Measurements from ENCODE around the gene ARHGAP6. TPM values are rescaled to one million over a fixed set of nuclear protein-coding genes. Genes with fewer than 3 reads are reported as not detected.

The ARHGAP6 gene
- 1.9 TPM for total RNA-seq (2013)
- polyA plus RNA-seq (1 to 10 TPM in 1 of 3 donors, under 1 TPM in 2; 0.31 to 1.1 (median 0.40) TPM), polyA minus RNA-seq (0.69 and 1.4 TPM in 2 replicates), total RNA-seq (0.17 to 4.6 (median 1.7) reads per million in 11 experiments)

- Histone ChIP-seq H3K4me2 (replicated peaks; ENCODE audit: extremely low read depth, low read length, poor library complexity, severe bottlenecking) (no peak within 1 kb of the TSS), H3K27me3 (ENCODE audit: control insufficient read depth in 2 of 2, insufficient read depth in 2 of 2, low read length in 2 of 2) (peaks cover 10 to 51% of the 10 kb centered on the region in 2 donors), H3K4me3 (replicated peaks in 1 of 3; ENCODE audit: low read depth in 2 of 3, low read length in 3 of 3) (no peak within 1 kb of the TSS), H3K27ac (ENCODE audit: low read depth in 1 of 2, low read length in 2 of 2) (no peak within 1 kb of the TSS), H3K9ac (ENCODE audit: insufficient read depth, low read length, poor library complexity, severe bottlenecking) (no peak within 1 kb of the TSS), H4K20me1 (ENCODE audit: insufficient read depth, low read length) (no peaks in the 10 kb centered on the region), H3K9me3 (replicated peaks in 1 of 2; ENCODE audit: control insufficient read depth in 1 of 2, insufficient read depth in 1 of 2, low read length in 2 of 2) (peaks cover 0 to 9% of the 10 kb centered on the region in 2 donors), H3K4me1 (ENCODE audit: control insufficient read depth in 1 of 2, insufficient read depth in 2 of 2, low read length in 2 of 2) (no peaks in the 10 kb centered on the region), H3K79me2 (ENCODE audit: insufficient read depth, low read length) (no peaks in the 10 kb centered on the region), H3K36me3 (replicated peaks in 1 of 2; ENCODE audit: control insufficient read depth in 1 of 2, insufficient read depth in 2 of 2, low read length in 2 of 2) (no peaks in the 10 kb centered on the region), H2AFZ (ENCODE audit: insufficient read depth, low read depth, low read length, poor library complexity, severe bottlenecking) (no peak within 1 kb of the TSS)
- Mint-ChIP-seq H3K36me3 (no peaks in the 10 kb centered on the region), H3K9me3 (peaks cover 0 to 20% (median 10%) of the 10 kb centered on the region in 7 donors), H3K4me3 (peak within 1 kb of the TSS in 1 of 2 donors; percentile 68), H3K27ac (no peak within 1 kb of the TSS), H3K27me3 (ENCODE audit: low read depth in 3 of 3) (peaks cover 37 to 56% (median 37%) of the 10 kb centered on the region in 3 donors), H3K4me1 (no peaks in the 10 kb centered on the region)
- TF ChIP-seq CTCF (IDR thresholded peaks at IDR 0.05) = no peak
- 1% methylated on average over 43 of the region's 74 CpGs for WGBS (ENCODE audit: insufficient coverage)
- no peak for DNase-seq
- intact Hi-C loops (cut with micrococcal nuclease) = no loop called here
These were observed at the start of gene ARHGAP6 for GRCh38 chrX:11665168-11666111. ARHGAP6 (minus strand) TSS chrX:11665920; CDS start chrX:11664828, 1,092 bp downstream.

GRCh38 chrX:11704725-11705495 is 39.2 kb upstream of the ARHGAP6 start:
- no peak for DNase-seq
- H2AFZ ChIP-seq (ENCODE audit: insufficient read depth, low read depth, low read length, poor library complexity, severe bottlenecking) = no peak overlapping the region
- H3K4me2 ChIP-seq (replicated peaks; ENCODE audit: extremely low read depth, low read length, poor library complexity, severe bottlenecking) = no peak overlapping the region
- no peak for TF ChIP-seq CTCF (IDR thresholded peaks at IDR 0.05)
- Mint-ChIP-seq H3K4me1 (no peaks in the 10 kb centered on the region), H3K36me3 (no peaks in the 10 kb centered on the region), H3K27ac (no peak overlapping the region), H3K27me3 (ENCODE audit: low read depth in 3 of 3) (peaks cover 0 to 11% (median 0%) of the 10 kb centered on the region in 3 donors), H3K9me3 (peaks cover 0 to 4% (median 0%) of the 10 kb centered on the region in 7 donors), H3K4me3 (no peak overlapping the region)
- no peak overlapping the region for H3K4me3 ChIP-seq (replicated peaks in 1 of 3; ENCODE audit: low read depth in 2 of 3, low read length in 3 of 3)
- no peaks in the 10 kb centered on the region for H3K36me3 ChIP-seq (replicated peaks in 1 of 2; ENCODE audit: control insufficient read depth in 1 of 2, insufficient read depth in 2 of 2, low read length in 2 of 2)
- H3K79me2 ChIP-seq (ENCODE audit: insufficient read depth, low read length) = no peaks in the 10 kb centered on the region
- no peak overlapping the region for H3K27ac ChIP-seq (ENCODE audit: low read depth in 1 of 2, low read length in 2 of 2)
- H3K9me3 ChIP-seq (replicated peaks in 1 of 2; ENCODE audit: control insufficient read depth in 1 of 2, insufficient read depth in 1 of 2, low read length in 2 of 2) = no peaks in the 10 kb centered on the region
- 100% methylated on average over 5 of the region's 12 CpGs for WGBS (ENCODE audit: insufficient coverage)
- no peaks in the 10 kb centered on the region for H3K27me3 ChIP-seq (ENCODE audit: control insufficient read depth in 2 of 2, insufficient read depth in 2 of 2, low read length in 2 of 2)
- no peaks in the 10 kb centered on the region for H3K4me1 ChIP-seq (ENCODE audit: control insufficient read depth in 1 of 2, insufficient read depth in 2 of 2, low read length in 2 of 2)
- intact Hi-C loops (cut with micrococcal nuclease) = no loop called here
- no peaks in the 10 kb centered on the region for H4K20me1 ChIP-seq (ENCODE audit: insufficient read depth, low read length)
- no peak overlapping the region for H3K9ac ChIP-seq (ENCODE audit: insufficient read depth, low read length, poor library complexity, severe bottlenecking)
